Parathyroid adenoma (tissue), 2 donors: ENCODE data around the gene DTHD1.

ENCODE experiments used
- H2AFZ ChIP-seq: fragments of 300-600 bp; sonication (generic); one replicate; pipeline ENCODE4 v1.7.0; 2017; ENCODE audit warnings: antibody characterized with exemption, mild to moderate bottlenecking
- H3K27ac ChIP-seq: fragments of 300-600 bp; sonication (generic); one replicate; pipeline ENCODE4 v1.7.0; 2017
- H3K27me3 ChIP-seq: fragments of 300-600 bp; sonication (generic); one replicate; pipeline ENCODE4 v1.7.0; 2017; ENCODE audit warnings: low read length; ENCODE audit not compliant: control insufficient read depth, insufficient read depth
- H3K36me3 ChIP-seq: fragments of 300-600 bp; sonication (generic); one replicate; pipeline ENCODE4 v1.7.0; 2017; ENCODE audit warnings: low read length; ENCODE audit not compliant: control insufficient read depth, insufficient read depth
- H3K4me1 ChIP-seq: fragments of 300-600 bp; sonication (generic); one replicate; pipeline ENCODE4 v1.7.0; 2017; ENCODE audit warnings: control low read depth
- H3K4me2 ChIP-seq: fragments of 300-600 bp; sonication (generic); one replicate; pipeline ENCODE4 v1.7.0; 2017; ENCODE audit warnings: low read length
- H3K4me3 ChIP-seq: fragments of 300-600 bp; sonication (generic); one replicate; pipeline ENCODE4 v1.7.0; 2017; ENCODE audit warnings: low read depth, low read length
- H3K79me2 ChIP-seq: fragments of 300-600 bp; sonication (generic); one replicate; pipeline ENCODE4 v1.7.0; 2017; ENCODE audit warnings: control low read depth
- H3K9ac ChIP-seq: fragments of 300-600 bp; sonication (generic); one replicate; pipeline ENCODE4 v1.7.0; 2017; ENCODE audit warnings: mild to moderate bottlenecking
- H3K9me3 ChIP-seq: fragments of 300-600 bp; sonication (generic); one replicate; pipeline ENCODE4 v1.7.0; 2017; ENCODE audit warnings: low read length; ENCODE audit not compliant: control insufficient read depth
- CTCF ChIP-seq: fragments of 300-600 bp; sonication (generic); IDR thresholded peaks from one replicate; pipeline ENCODE4 v1.7.0; 2017; ENCODE audit warnings: antibody characterized with exemption, mild to moderate bottlenecking
- donor health status: primary hyperparathyroidism.

Gene DTHD1

GRCh38 chr4:36237366-36238313 is 43.8 kb upstream of the DTHD1 start:
- Histone ChIP-seq H3K4me2 (no peak overlapping the region), H3K4me3 (no peak overlapping the region), H3K36me3 (no peaks in the 10 kb centered on the region), H2AFZ (no peak overlapping the region), H3K79me2 (no peaks in the 10 kb centered on the region), H3K4me1 (no peaks in the 10 kb centered on the region), H3K27ac (no peak overlapping the region), H3K27me3 (no peaks in the 10 kb centered on the region), H3K9ac (no peak overlapping the region), H3K9me3 (no peaks in the 10 kb centered on the region)
- TF ChIP-seq CTCF: no peak

- no peaks in the 10 kb centered on the region for H3K27me3 ChIP-seq
- H3K4me2 ChIP-seq: no peak overlapping the region
- no peaks in the 10 kb centered on the region for H3K36me3 ChIP-seq
- no peak for TF ChIP-seq CTCF
- H3K27ac ChIP-seq: no peak overlapping the region
- no peaks in the 10 kb centered on the region for H3K4me1 ChIP-seq
- H3K79me2 ChIP-seq: no peaks in the 10 kb centered on the region
- H3K9ac ChIP-seq: no peak overlapping the region
- no peak overlapping the region for H3K4me3 ChIP-seq
- H2AFZ ChIP-seq: no peak overlapping the region
- no peaks in the 10 kb centered on the region for H3K9me3 ChIP-seq
Observed at GRCh38 chr4:36241771-36242170, 39.6 kb upstream of the DTHD1 start.

GRCh38 chr4:36242629-36243354 is 38.6 kb upstream of the DTHD1 start:
- Histone ChIP-seq H3K36me3 (no peaks in the 10 kb centered on the region), H3K27ac (no peak overlapping the region), H3K9me3 (no peaks in the 10 kb centered on the region), H2AFZ (no peak overlapping the region), H3K4me3 (peak overlapping the region; percentile 78), H3K9ac (no peak overlapping the region), H3K4me1 (no peaks in the 10 kb centered on the region), H3K79me2 (no peaks in the 10 kb centered on the region), H3K27me3 (no peaks in the 10 kb centered on the region), H3K4me2 (peak overlapping the region; percentile 79)
- no peak for TF ChIP-seq CTCF

- Histone ChIP-seq H3K4me1 (no peaks in the 10 kb centered on the region), H3K79me2 (no peaks in the 10 kb centered on the region), H3K27ac (peak overlapping the region; percentile 81), H2AFZ (peak overlapping the region; percentile 86), H3K4me2 (peak overlapping the region; percentile 79), H3K36me3 (no peaks in the 10 kb centered on the region), H3K9ac (no peak overlapping the region), H3K9me3 (no peaks in the 10 kb centered on the region), H3K4me3 (peak overlapping the region; percentile 78), H3K27me3 (no peaks in the 10 kb centered on the region)
- TF ChIP-seq CTCF: no peak
Observed at GRCh38 chr4:36243355-36244256, 37.8 kb upstream of the DTHD1 start.
